ENCODE results near the gene SH3RF3. TPM values are rescaled to one million over a fixed set of nuclear protein-coding genes. Genes with fewer than 3 reads are reported as not detected.

SH3RF3 gene
- total and polyA plus RNA-seq, 4 donors = 2.9 to 9.7 (median 8.6) TPM

DNA sequence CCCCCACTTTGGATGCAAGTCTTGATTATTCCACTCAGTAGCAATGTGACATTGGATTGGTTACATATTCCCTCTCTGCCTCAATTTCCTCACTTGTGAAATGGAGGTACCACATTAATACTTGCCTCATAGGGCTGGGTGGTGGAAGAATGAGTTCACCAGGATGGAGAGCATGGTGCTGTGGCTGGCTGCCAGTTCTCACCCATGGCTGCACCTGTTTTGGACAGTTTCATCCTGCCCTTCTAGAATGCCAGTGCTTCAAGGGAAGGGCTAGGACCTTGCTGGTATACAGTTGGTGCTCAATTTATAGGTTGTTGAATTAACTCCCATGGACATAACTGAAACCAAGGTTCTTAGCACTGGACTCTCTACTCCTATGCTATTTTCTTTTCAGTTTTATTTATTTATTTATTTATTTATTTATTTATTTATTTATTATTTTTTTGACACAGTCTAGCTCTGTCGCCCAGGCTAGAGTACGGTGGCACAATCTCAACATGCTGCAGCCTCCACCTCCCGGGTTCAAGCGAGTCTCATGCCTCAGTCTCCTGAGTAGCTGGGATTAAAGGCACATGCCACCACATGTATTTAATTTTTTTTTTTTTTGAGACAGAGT lies 5.3 kb upstream of the SH3RF3 start:
- WGBS, 2 donors = 97% methylated on average over 4 of the region's 4 CpGs

DNA sequence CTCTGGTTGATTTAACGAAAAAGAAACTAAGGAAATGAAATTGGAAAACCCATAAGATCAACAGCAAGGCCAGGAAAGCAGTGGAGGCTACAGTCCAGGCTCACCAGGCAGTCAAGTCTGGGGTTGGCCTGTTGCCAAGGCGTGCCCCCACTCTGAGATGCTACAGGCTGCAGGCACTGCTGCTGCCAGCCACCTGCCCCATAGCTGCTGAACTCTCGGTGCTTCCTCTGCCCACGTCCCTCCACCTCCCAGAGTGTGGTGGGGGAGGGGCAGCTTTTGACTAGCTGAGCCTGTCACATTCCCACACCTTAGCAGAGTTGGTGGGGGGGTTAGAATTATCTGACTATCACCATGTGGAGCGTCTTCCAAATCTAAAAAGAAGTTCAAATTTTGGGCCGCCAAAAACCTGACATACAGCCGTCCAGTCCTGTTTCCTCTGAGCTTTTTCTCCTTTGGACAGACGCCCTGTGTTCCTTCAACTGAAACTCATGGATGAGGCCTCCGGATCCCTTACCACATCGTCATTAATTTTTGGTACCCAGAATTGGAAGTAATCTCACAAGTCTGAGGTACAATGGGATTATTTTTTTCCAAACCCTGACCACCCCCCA lies 3.9 kb upstream of the SH3RF3 start:
- no peak for ATAC-seq (ENCODE audit: insufficient read depth, low FRiP score)
- TF ChIP-seq, protein P1, sequence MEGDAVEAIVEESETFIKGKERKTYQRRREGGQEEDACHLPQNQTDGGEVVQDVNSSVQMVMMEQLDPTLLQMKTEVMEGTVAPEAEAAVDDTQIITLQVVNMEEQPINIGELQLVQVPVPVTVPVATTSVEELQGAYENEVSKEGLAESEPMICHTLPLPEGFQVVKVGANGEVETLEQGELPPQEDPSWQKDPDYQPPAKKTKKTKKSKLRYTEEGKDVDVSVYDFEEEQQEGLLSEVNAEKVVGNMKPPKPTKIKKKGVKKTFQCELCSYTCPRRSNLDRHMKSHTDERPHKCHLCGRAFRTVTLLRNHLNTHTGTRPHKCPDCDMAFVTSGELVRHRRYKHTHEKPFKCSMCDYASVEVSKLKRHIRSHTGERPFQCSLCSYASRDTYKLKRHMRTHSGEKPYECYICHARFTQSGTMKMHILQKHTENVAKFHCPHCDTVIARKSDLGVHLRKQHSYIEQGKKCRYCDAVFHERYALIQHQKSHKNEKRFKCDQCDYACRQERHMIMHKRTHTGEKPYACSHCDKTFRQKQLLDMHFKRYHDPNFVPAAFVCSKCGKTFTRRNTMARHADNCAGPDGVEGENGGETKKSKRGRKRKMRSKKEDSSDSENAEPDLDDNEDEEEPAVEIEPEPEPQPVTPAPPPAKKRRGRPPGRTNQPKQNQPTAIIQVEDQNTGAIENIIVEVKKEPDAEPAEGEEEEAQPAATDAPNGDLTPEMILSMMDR (IDR thresholded peaks at IDR 0.05; ENCODE audit: control extremely low read depth, extremely low read depth) = no peak
- peaks cover 0 to 7% (median 4%) of the 10 kb centered on the region in 3 donors for H3K27me3 ChIP-seq (ENCODE audit: control insufficient read depth in 3 of 3, insufficient read depth in 3 of 3, low read length in 2 of 3)
- no peaks in the 10 kb centered on the region for H3K36me3 ChIP-seq (ENCODE audit: control insufficient read depth in 4 of 4, insufficient read depth in 4 of 4, low read length in 4 of 4)
- no peak overlapping the region for H3K4me3 ChIP-seq
- H3K9ac ChIP-seq (ENCODE audit: insufficient read depth in 1 of 2, low read length in 2 of 2) = no peak overlapping the region
- peaks cover 0 to 17% (median under 1%) of the 10 kb centered on the region in 5 donors for H3K4me1 ChIP-seq (ENCODE audit: control insufficient read depth in 5 of 5, insufficient read depth in 5 of 5, low read length in 5 of 5)
- no peak overlapping the region for H3K27ac ChIP-seq (ENCODE audit: low read depth in 1 of 2, low read length in 1 of 2)
- H3K9me3 ChIP-seq (ENCODE audit: control insufficient read depth in 4 of 4, insufficient read depth in 3 of 4, low read length in 3 of 4) = peaks cover 0 to 2% (median 0%) of the 10 kb centered on the region in 4 donors
- DNase-seq = peak in 1 of 3 donors; percentile 20
- WGBS, 2 donors = 73 to 74% methylated on average over 10 of the region's 10 CpGs

More for the DNA sequence above, 5.3 kb upstream of the SH3RF3 start:
- Histone ChIP-seq H3K36me3 (ENCODE audit: control insufficient read depth in 4 of 4, insufficient read depth in 4 of 4, low read length in 4 of 4) (no peaks in the 10 kb centered on the region), H3K4me1 (ENCODE audit: control insufficient read depth in 5 of 5, insufficient read depth in 5 of 5, low read length in 5 of 5) (peaks cover 0 to 5% (median 0%) of the 10 kb centered on the region in 5 donors), H3K9me3 (ENCODE audit: control insufficient read depth in 4 of 4, insufficient read depth in 3 of 4, low read length in 3 of 4) (peaks cover 0 to under 1% (median 0%) of the 10 kb centered on the region in 4 donors), H3K4me3 (no peak overlapping the region), H3K27me3 (ENCODE audit: control insufficient read depth in 3 of 3, insufficient read depth in 3 of 3, low read length in 2 of 3) (peaks cover 0 to 4% (median 4%) of the 10 kb centered on the region in 3 donors), H3K27ac (ENCODE audit: low read depth in 1 of 2, low read length in 1 of 2) (no peak overlapping the region), H3K9ac (ENCODE audit: insufficient read depth in 1 of 2, low read length in 2 of 2) (no peak overlapping the region)
- ATAC-seq (ENCODE audit: insufficient read depth, low FRiP score) (no peak), DNase-seq (no peak)
- TF ChIP-seq, protein P1 (IDR thresholded peaks at IDR 0.05; ENCODE audit: control extremely low read depth, extremely low read depth) = no peak

GRCh38 chr2:109125593-109126500 lies 3.2 kb upstream of the SH3RF3 start:
- Histone ChIP-seq H3K27ac (ENCODE audit: low read depth in 1 of 2, low read length in 1 of 2) (no peak overlapping the region), H3K36me3 (ENCODE audit: control insufficient read depth in 4 of 4, insufficient read depth in 4 of 4, low read length in 4 of 4) (no peaks in the 10 kb centered on the region), H3K27me3 (ENCODE audit: control insufficient read depth in 3 of 3, insufficient read depth in 3 of 3, low read length in 2 of 3) (peaks cover 0 to 11% (median 9%) of the 10 kb centered on the region in 3 donors), H3K4me1 (ENCODE audit: control insufficient read depth in 5 of 5, insufficient read depth in 5 of 5, low read length in 5 of 5) (peaks cover 0 to 24% (median 2%) of the 10 kb centered on the region in 5 donors), H3K9me3 (ENCODE audit: control insufficient read depth in 4 of 4, insufficient read depth in 3 of 4, low read length in 3 of 4) (peaks cover 0 to 2% (median 0%) of the 10 kb centered on the region in 4 donors), H3K9ac (ENCODE audit: insufficient read depth in 1 of 2, low read length in 2 of 2) (no peak overlapping the region), H3K4me3 (no peak overlapping the region)
- ATAC-seq (ENCODE audit: insufficient read depth, low FRiP score) (no peak), DNase-seq (no peak)
- TF ChIP-seq, protein P1 (IDR thresholded peaks at IDR 0.05; ENCODE audit: control extremely low read depth, extremely low read depth) = no peak
- 78 to 89% methylated on average over 12 of the region's 12 CpGs for WGBS, 2 donors

Measured in lung (tissue), 12 donors.